Measurements from ENCODE around the gene COL18A1. TPM values are rescaled to one million over a fixed set of nuclear protein-coding genes. Genes with fewer than 3 reads are reported as not detected.
"Not testable (repeated sequence)": the region's sequence is repeated elsewhere in the genome, so short reads cannot be mapped to it uniquely, and the experiment has no call there.

COL18A1 gene
- total and polyA plus RNA-seq, 2 donors: 18.9 to 58.6 TPM

DNA sequence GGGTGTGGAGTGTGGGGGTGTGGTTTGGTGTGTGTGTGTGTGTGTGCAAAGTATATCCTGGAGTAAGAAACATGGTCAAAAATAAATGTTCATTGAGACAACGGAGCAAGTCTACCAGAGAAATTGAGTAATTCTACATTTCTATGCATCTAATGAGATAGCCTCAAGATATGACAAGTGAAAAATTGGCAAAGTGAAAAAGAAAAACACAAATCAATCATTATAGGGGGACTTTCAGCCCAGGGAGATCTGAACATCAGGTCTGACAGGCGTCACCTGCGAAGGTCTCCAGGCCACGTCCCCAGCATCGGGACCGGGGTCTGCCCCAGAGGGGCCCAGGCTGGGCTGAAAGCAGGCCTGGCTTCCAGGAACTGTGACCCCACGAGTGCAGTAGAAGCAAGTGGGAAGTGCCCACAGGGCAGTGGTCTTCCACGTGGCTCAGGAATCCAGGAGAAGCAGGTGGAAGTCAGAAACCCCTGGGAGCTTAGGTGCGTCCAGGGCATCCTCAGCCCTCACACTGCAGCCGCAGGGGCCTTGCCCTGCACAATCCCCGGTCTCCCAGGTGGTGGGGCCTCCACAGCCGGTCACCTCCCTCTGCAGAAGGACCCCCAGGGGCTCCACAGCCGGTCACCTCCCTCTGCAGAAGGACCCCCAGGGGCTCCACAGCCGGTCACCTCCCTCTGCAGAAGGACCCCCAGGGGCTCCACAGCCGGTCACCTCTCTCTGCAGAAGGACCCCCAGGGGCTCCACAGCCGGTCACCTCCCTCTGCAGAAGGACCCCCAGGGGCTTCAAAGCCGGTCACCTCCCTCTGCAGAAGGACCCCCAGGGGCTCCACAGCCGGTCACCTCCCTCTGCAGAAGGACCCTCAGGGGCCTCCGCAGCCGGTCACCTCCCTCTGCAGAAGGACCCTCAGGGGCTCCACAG is 96.4 kb downstream of the COL18A1 start:
- H3K27me3 ChIP-seq (ENCODE audit: control insufficient read depth in 2 of 2, insufficient read depth in 1 of 2, low read length in 1 of 2); H3K27ac ChIP-seq (ENCODE audit: low read depth in 1 of 2, low read length in 1 of 2); DNase-seq (ENCODE audit: low read depth in 6 of 9, low spot score in 9 of 9); H3K4me1 ChIP-seq (ENCODE audit: control insufficient read depth in 2 of 2, insufficient read depth in 2 of 2, low read length in 2 of 2); H3K4me3 ChIP-seq (ENCODE audit: low read length in 2 of 2): not testable (repeated sequence)
- H3K9me3 ChIP-seq (ENCODE audit: control insufficient read depth in 2 of 2, insufficient read depth in 1 of 2, low read length in 1 of 2): peaks cover 0 to 15% of the 10 kb centered on the region in 2 donors
- 84% methylated on average over 17 of the region's 20 CpGs for WGBS
- peaks cover 5 to 13% of the 10 kb centered on the region in 2 donors for H3K36me3 ChIP-seq (ENCODE audit: control insufficient read depth in 2 of 2, insufficient read depth in 2 of 2, low read length in 1 of 2)

DNA sequence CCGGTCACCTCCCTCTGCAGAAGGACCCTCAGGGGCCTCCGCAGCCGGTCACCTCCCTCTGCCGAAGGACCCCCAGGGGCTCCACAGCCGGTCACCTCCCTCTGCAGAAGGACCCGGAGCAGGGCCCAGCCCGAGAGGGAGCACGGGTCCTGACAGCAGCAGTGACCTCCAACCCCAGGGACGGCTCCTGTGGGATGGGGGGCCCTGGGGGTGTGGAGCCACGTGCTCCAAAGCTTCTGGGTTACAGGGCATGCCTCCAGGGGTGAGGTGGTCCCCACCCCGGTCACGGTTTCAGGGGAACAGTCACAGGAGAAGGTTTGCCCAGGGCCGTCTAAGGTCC is 97.0 kb downstream of the COL18A1 start:
- Histone ChIP-seq H3K36me3 (ENCODE audit: control insufficient read depth in 2 of 2, insufficient read depth in 2 of 2, low read length in 1 of 2) (peaks cover 5 to 9% of the 10 kb centered on the region in 2 donors), H3K4me3 (ENCODE audit: low read length in 2 of 2) (no peak overlapping the region), H3K9me3 (ENCODE audit: control insufficient read depth in 2 of 2, insufficient read depth in 1 of 2, low read length in 1 of 2) (peaks cover 0 to 15% of the 10 kb centered on the region in 2 donors), H3K27ac (ENCODE audit: low read depth in 1 of 2, low read length in 1 of 2) (no peak overlapping the region), H3K4me1 (ENCODE audit: control insufficient read depth in 2 of 2, insufficient read depth in 2 of 2, low read length in 2 of 2) (no peaks in the 10 kb centered on the region), H3K27me3 (ENCODE audit: control insufficient read depth in 2 of 2, insufficient read depth in 1 of 2, low read length in 1 of 2) (no peaks in the 10 kb centered on the region)
- 89% methylated on average over 13 of the region's 13 CpGs for WGBS
- DNase-seq (ENCODE audit: low read depth in 6 of 9, low spot score in 9 of 9): no peak

DNA sequence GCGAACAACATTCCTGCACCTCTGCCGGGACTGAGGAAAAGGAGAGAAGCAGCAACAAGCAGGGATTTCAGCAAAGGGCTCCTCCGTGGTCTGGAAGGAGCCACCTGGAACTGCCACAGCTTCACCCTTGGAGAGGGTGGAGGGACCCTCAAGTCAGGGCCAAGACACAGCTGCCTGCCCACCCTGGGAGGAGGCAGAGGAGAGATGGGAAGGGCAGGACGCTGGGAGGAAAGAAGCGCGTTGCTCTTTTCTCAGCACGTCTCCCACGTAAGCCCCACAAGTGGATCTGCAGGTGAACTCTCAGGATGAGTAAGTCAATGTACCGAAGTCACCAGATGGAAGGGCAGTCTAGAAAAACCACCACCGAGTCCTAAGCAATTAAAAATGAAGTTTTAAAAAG is 97.6 kb downstream of the COL18A1 start:
- Histone ChIP-seq H3K9me3 (ENCODE audit: control insufficient read depth in 2 of 2, insufficient read depth in 1 of 2, low read length in 1 of 2) (peaks cover 0 to 14% of the 10 kb centered on the region in 2 donors), H3K27me3 (ENCODE audit: control insufficient read depth in 2 of 2, insufficient read depth in 1 of 2, low read length in 1 of 2) (no peaks in the 10 kb centered on the region), H3K4me3 (ENCODE audit: low read length in 2 of 2) (no peak overlapping the region), H3K36me3 (ENCODE audit: control insufficient read depth in 2 of 2, insufficient read depth in 2 of 2, low read length in 1 of 2) (peaks cover 4 to 9% of the 10 kb centered on the region in 2 donors), H3K27ac (ENCODE audit: low read depth in 1 of 2, low read length in 1 of 2) (no peak overlapping the region), H3K4me1 (ENCODE audit: control insufficient read depth in 2 of 2, insufficient read depth in 2 of 2, low read length in 2 of 2) (no peaks in the 10 kb centered on the region)
- no peak for DNase-seq (ENCODE audit: low read depth in 6 of 9, low spot score in 9 of 9)
- 92% methylated on average over 10 of the region's 10 CpGs for WGBS

DNA sequence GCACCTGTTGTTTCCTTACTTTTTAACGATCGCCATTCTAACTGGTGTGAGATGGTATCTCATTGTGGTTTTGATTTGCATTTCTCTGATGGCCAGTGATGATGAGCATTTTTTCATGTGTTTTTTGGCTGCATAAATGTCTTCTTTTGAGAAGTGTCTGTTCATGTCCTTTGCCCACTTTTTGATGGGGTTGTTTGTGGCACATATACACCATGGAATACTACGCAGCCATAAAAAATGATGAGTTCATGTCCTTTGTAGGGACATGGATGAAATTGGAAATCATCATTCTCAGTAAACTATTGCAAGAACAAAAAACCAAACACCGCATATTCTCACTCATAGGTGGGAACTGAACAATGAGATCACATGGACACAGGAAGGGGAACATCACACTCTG is 98.3 kb downstream of the COL18A1 start:
- 61% methylated on average over 3 of the region's 4 CpGs for WGBS
- not testable (repeated sequence) for H3K4me1 ChIP-seq (ENCODE audit: control insufficient read depth in 2 of 2, insufficient read depth in 2 of 2, low read length in 2 of 2); H3K27me3 ChIP-seq (ENCODE audit: control insufficient read depth in 2 of 2, insufficient read depth in 1 of 2, low read length in 1 of 2); H3K36me3 ChIP-seq (ENCODE audit: control insufficient read depth in 2 of 2, insufficient read depth in 2 of 2, low read length in 1 of 2); DNase-seq (ENCODE audit: low read depth in 6 of 9, low spot score in 9 of 9); H3K27ac ChIP-seq (ENCODE audit: low read depth in 1 of 2, low read length in 1 of 2); H3K4me3 ChIP-seq (ENCODE audit: low read length in 2 of 2)
- H3K9me3 ChIP-seq (ENCODE audit: control insufficient read depth in 2 of 2, insufficient read depth in 1 of 2, low read length in 1 of 2): peaks cover 0 to 12% of the 10 kb centered on the region in 2 donors

DNA sequence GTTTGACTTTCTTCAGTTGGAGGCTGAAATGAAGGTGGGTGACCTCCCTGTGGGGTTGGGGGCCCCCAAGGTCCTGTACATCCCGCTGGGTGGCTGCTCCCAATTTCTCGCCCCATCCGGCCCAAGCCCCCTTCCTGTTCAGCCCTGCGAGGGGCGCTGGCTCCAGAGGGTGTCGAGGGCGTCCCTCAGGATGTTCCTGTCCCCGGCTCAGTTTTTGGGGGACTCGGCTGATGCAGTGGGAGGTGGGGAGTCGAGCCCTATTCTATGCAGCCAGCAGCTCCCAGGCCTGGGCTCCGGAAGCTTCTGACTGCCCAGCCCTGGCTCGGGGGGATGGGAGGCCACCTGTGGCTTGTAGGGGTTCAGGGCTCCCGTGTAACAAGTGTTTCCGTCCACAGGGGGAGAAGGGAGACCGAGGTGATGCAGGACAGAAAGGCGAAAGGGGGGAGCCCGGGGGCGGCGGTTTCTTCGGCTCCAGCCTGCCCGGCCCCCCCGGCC is 99.1 kb downstream of the COL18A1 start:
- no peaks in the 10 kb centered on the region for H3K27me3 ChIP-seq (ENCODE audit: control insufficient read depth in 2 of 2, insufficient read depth in 1 of 2, low read length in 1 of 2)
- H3K4me1 ChIP-seq (ENCODE audit: control insufficient read depth in 2 of 2, insufficient read depth in 2 of 2, low read length in 2 of 2): no peaks in the 10 kb centered on the region
- WGBS: 93% methylated on average over 22 of the region's 22 CpGs
- no peak overlapping the region for H3K27ac ChIP-seq (ENCODE audit: low read depth in 1 of 2, low read length in 1 of 2)
- no peak for DNase-seq (ENCODE audit: low read depth in 6 of 9, low spot score in 9 of 9)
- no peak overlapping the region for H3K4me3 ChIP-seq (ENCODE audit: low read length in 2 of 2)
- peaks cover 0 to 7% of the 10 kb centered on the region in 2 donors for H3K9me3 ChIP-seq (ENCODE audit: control insufficient read depth in 2 of 2, insufficient read depth in 1 of 2, low read length in 1 of 2)
- peaks cover 0 to 4% of the 10 kb centered on the region in 2 donors for H3K36me3 ChIP-seq (ENCODE audit: control insufficient read depth in 2 of 2, insufficient read depth in 2 of 2, low read length in 1 of 2)

DNA sequence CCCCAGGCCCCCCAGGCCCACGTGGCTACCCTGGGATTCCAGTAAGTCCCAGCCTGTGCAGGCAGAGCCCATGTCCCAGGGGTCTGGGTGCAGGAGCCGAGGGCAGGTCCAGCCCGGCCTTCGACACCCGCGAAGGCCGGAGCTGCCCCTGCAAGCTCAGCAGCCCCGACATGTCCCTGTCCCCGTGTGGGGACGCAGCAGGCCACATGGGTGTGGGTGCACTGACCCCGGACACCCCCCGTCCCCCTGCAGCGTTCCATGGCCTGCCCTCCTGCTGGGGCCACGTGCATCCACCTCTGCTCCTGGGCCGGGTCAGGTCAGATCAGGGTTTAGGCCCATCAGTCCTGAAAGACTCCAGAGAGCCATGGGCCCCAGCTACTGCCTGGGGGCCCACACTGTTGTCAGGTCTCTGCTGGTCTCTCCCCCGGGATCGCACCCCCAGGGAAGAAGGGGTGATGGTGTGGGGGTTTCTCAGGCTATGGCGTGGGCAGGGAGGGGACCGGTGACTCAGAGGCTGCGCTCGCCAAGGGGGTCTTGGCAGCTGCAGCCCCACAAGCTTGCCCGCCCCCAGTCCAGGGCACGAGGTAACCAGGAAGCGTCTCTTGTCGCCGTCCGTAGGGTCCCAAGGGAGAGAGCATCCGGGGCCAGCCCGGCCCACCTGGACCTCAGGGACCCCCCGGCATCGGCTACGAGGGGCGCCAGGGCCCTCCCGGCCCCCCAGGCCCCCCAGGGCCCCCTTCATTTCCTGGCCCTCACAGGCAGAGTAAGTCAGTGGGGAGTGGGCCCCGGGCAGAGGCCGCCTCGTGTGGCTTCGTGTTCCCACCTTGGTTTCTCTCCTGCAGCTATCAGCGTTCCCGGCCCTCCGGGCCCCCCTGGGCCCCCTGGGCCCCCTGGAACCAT is 99.8 kb downstream of the COL18A1 start:
- Histone ChIP-seq H3K27me3 (ENCODE audit: control insufficient read depth in 2 of 2, insufficient read depth in 1 of 2, low read length in 1 of 2) (no peaks in the 10 kb centered on the region), H3K4me1 (ENCODE audit: control insufficient read depth in 2 of 2, insufficient read depth in 2 of 2, low read length in 2 of 2) (no peaks in the 10 kb centered on the region), H3K27ac (ENCODE audit: low read depth in 1 of 2, low read length in 1 of 2) (no peak overlapping the region), H3K4me3 (ENCODE audit: low read length in 2 of 2) (no peak overlapping the region), H3K36me3 (ENCODE audit: control insufficient read depth in 2 of 2, insufficient read depth in 2 of 2, low read length in 1 of 2) (peaks cover 0 to 2% of the 10 kb centered on the region in 2 donors), H3K9me3 (ENCODE audit: control insufficient read depth in 2 of 2, insufficient read depth in 1 of 2, low read length in 1 of 2) (peaks cover 0 to 2% of the 10 kb centered on the region in 2 donors)
- WGBS: 92% methylated on average over 41 of the region's 41 CpGs
- no peak for DNase-seq (ENCODE audit: low read depth in 6 of 9, low spot score in 9 of 9)

DNA sequence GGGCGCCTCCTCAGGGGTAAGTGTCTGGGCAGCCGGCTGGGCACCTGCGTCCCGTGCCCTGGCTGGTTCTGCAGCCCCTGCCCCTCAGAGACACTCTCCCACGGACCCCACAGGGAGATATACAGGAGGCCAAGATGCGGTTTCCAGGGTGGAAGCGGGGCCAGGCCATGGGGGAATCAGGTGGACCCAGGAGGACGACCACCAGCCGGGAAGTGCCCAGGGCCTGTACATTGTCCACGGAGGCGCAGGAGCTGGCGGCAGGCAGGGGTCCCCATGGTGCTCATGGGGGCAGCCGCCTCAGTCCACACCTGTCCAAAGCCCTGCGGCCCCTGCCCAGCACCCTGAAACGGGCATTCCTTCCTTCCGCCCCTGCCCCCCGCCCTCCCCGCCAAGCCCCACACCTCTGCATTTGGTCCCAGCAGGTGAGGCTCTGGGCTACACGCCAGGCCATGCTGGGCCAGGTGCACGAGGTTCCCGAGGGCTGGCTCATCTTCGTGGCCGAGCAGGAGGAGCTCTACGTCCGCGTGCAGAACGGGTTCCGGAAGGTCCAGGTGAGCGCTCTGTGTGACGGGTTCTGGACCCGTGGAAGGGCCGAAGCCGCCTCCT is 100.6 kb downstream of the COL18A1 start:
- DNase-seq (ENCODE audit: low read depth in 6 of 9, low spot score in 9 of 9): no peak
- WGBS: 88% methylated on average over 33 of the region's 33 CpGs
- Histone ChIP-seq H3K36me3 (ENCODE audit: control insufficient read depth in 2 of 2, insufficient read depth in 2 of 2, low read length in 1 of 2) (peaks cover 0 to 3% of the 10 kb centered on the region in 2 donors), H3K9me3 (ENCODE audit: control insufficient read depth in 2 of 2, insufficient read depth in 1 of 2, low read length in 1 of 2) (no peaks in the 10 kb centered on the region), H3K4me1 (ENCODE audit: control insufficient read depth in 2 of 2, insufficient read depth in 2 of 2, low read length in 2 of 2) (no peaks in the 10 kb centered on the region), H3K27me3 (ENCODE audit: control insufficient read depth in 2 of 2, insufficient read depth in 1 of 2, low read length in 1 of 2) (no peaks in the 10 kb centered on the region), H3K4me3 (ENCODE audit: low read length in 2 of 2) (no peak overlapping the region), H3K27ac (ENCODE audit: low read depth in 1 of 2, low read length in 1 of 2) (no peak overlapping the region)

DNA sequence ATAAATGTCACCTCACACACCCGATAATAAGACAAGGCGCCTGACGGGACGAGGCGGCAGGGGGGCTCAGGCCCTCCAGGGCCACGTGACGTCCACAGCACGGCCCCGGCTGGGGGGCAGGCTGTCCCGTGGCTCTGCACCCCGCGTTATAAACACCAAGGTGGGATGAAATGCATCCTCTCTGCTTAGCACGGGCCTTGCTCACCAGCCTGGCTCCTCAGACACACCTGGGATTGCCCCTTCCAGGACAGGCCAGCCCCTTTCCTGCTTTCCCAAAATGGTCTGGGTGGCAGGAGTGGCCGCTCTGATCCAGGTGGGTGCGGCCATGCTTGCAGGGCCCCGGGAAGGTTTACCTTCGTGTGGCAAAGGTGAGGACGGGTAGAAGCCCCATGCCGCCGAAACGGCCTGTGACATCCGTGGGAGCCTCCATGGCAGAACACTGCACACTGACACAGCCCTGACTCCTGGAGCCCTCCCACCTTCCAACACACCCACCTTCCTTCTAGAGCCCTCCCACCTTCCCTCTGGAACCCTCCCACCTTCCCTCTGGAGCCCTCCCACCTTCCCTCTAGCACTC is 101.4 kb downstream of the COL18A1 start:
- Histone ChIP-seq H3K27me3 (ENCODE audit: control insufficient read depth in 2 of 2, insufficient read depth in 1 of 2, low read length in 1 of 2) (no peaks in the 10 kb centered on the region), H3K9me3 (ENCODE audit: control insufficient read depth in 2 of 2, insufficient read depth in 1 of 2, low read length in 1 of 2) (no peaks in the 10 kb centered on the region), H3K27ac (ENCODE audit: low read depth in 1 of 2, low read length in 1 of 2) (no peak overlapping the region), H3K36me3 (ENCODE audit: control insufficient read depth in 2 of 2, insufficient read depth in 2 of 2, low read length in 1 of 2) (peaks cover 0 to 8% of the 10 kb centered on the region in 2 donors), H3K4me1 (ENCODE audit: control insufficient read depth in 2 of 2, insufficient read depth in 2 of 2, low read length in 2 of 2) (no peaks in the 10 kb centered on the region), H3K4me3 (ENCODE audit: low read length in 2 of 2) (no peak overlapping the region)
- 93% methylated on average over 22 of the region's 22 CpGs for WGBS
- DNase-seq (ENCODE audit: low read depth in 6 of 9, low spot score in 9 of 9): no peak
